Mammary epithelial cell (primary cell): ENCODE measurements around the gene BTNL2.

Experiments
- CTCF ChIP-seq, 2 donors: IDR thresholded peaks in 1 of 2; conservative IDR thresholded peaks in 1 of 2; 2 replicates each; pipeline ENCODE4 v1.5.1; 2011 to 2012; ENCODE audit warnings: inconsistent platforms in 2 of 2, low read length in 2 of 2, mild to moderate bottlenecking in 2 of 2, control low read depth in 1 of 2, low read depth in 1 of 2; ENCODE audit not compliant: insufficient read depth in 1 of 2; ENCODE audit errors: extremely low read depth in 1 of 2
- EZH2 ChIP-seq: IDR thresholded peaks from 2 replicates; pipeline ENCODE4 v1.6.1; 2012; ENCODE audit warnings: low read length, inconsistent platforms, borderline replicate concordance

GRCh38 chr6:32406857-32407256 lies at the start of gene BTNL2:
- TF ChIP-seq CTCF (conservative IDR thresholded peaks at IDR 0.05 in 1 of 2, IDR thresholded peaks at IDR 0.05 in 1 of 2; ENCODE audit: extremely low read depth in 1 of 2, insufficient read depth in 1 of 2, low read depth in 1 of 2, low read length in 2 of 2) (no peak), EZH2 (no peak)
